Non-pigmented ciliary epithelial cell (primary cell): ENCODE measurements around the gene PELI1.
"Not testable (repeated sequence)": the region's sequence is repeated elsewhere in the genome, so short reads cannot be mapped to it uniquely, and the experiment has no call there.

Experiments
- DNase-seq: peaks from one replicate; pipeline ENCODE4 v3.0.0-alpha.2; 2010; ENCODE audit warnings: low read depth

The PELI1 gene

GRCh38 chr2:64085936-64086335, 58.3 kb downstream of the PELI1 start:
- no peak for DNase-seq

- DNase-seq, result no peak
Observed at GRCh38 chr2:64081046-64081445, 63.2 kb downstream of the PELI1 start.

- no peak for DNase-seq
Observed at GRCh38 chr2:64080179-64080578, 64.0 kb downstream of the PELI1 start.

GRCh38 chr2:64079688-64080087, 64.5 kb downstream of the PELI1 start:
- not testable (repeated sequence) for DNase-seq

- not testable (repeated sequence) for DNase-seq
Observed at GRCh38 chr2:64076828-64077227, 67.4 kb downstream of the PELI1 start.

- not testable (repeated sequence) for DNase-seq
Observed at GRCh38 chr2:64074616-64075015, 69.6 kb downstream of the PELI1 start.

- no peak for DNase-seq
Observed at GRCh38 chr2:64067326-64067725, 76.9 kb downstream of the PELI1 start.

GRCh38 chr2:64065516-64065915, 78.7 kb downstream of the PELI1 start:
- no peak for DNase-seq

- peak; percentile 71 for DNase-seq
Observed at GRCh38 chr2:64063924-64064331, 80.3 kb downstream of the PELI1 start.

- no peak for DNase-seq
Observed at GRCh38 chr2:64063454-64063853, 80.8 kb downstream of the PELI1 start.

- DNase-seq, result no peak
Observed at GRCh38 chr2:64062840-64063239, 81.4 kb downstream of the PELI1 start.

GRCh38 chr2:64059270-64059669, 85.0 kb downstream of the PELI1 start:
- DNase-seq, result no peak

GRCh38 chr2:64056021-64056420, 88.2 kb downstream of the PELI1 start:
- no peak for DNase-seq

- DNase-seq, result no peak
Observed at GRCh38 chr2:64054161-64054915, 89.9 kb downstream of the PELI1 start.

- DNase-seq, result no peak
Observed at GRCh38 chr2:64052463-64053241, 91.6 kb downstream of the PELI1 start.

GRCh38 chr2:64049633-64050220, 94.5 kb downstream of the PELI1 start:
- no peak for DNase-seq

GRCh38 chr2:64045938-64046337, 98.3 kb downstream of the PELI1 start:
- no peak for DNase-seq
